RWPE1 (cell line): ENCODE results near the gene LBR.

Source experiments
- CTCF ChIA-PET: fragments of 350-600 bp; sonication (Branson Sonifier 250); formaldehyde crosslinking; extraction: SDS; loops from one replicate; lab custom pipeline; 2021; lab: Yijun Ruan, JAX
- POLR2A ChIA-PET: fragments of 400-600 bp; formaldehyde crosslinking; extraction: SDS; loops from one replicate; lab custom pipeline; 2020; ENCODE audit warnings: antibody characterized with exemption; ENCODE audit not compliant: low non-redundant PET; lab: Yijun Ruan, JAX
- DNase-seq: peaks from one replicate; pipeline ENCODE4 v3.0.0; 2012; ENCODE audit warnings: low spot score
- H3K27ac ChIP-seq: fragments of 450-650 bp; 2 replicates; pipeline ENCODE4 v1.5.1; 2017
- CTCF ChIP-seq: fragments of 450-650 bp; conservative IDR thresholded peaks from 2 replicates; pipeline ENCODE4 v1.5.1; 2017; ENCODE audit warnings: low read depth, mild to moderate bottlenecking

LBR gene

GRCh38 chr1:225427235-225428067, at the start of gene LBR:
Gene LBR (minus strand): TSS chr1:225428038. CDS start chr1:225424075, 3,963 bp downstream.
- H3K27ac ChIP-seq = peak within 1 kb of the TSS; percentile 94
- POLR2A ChIA-PET = interaction anchor here (0.6 kb wide), 1 partner anchor 496 kb away, joined by 4 read pairs; no protein-coding TSS in a partner anchor
- CTCF ChIA-PET = interaction anchor here (0.6 to 2.5 kb wide), 6 partner anchors 34 to 560 kb away, joined by 3 to 14 read pairs (median 4); no protein-coding TSS in a partner anchor
- no peak for TF ChIP-seq CTCF
- DNase-seq = peak; percentile 41

DNA sequence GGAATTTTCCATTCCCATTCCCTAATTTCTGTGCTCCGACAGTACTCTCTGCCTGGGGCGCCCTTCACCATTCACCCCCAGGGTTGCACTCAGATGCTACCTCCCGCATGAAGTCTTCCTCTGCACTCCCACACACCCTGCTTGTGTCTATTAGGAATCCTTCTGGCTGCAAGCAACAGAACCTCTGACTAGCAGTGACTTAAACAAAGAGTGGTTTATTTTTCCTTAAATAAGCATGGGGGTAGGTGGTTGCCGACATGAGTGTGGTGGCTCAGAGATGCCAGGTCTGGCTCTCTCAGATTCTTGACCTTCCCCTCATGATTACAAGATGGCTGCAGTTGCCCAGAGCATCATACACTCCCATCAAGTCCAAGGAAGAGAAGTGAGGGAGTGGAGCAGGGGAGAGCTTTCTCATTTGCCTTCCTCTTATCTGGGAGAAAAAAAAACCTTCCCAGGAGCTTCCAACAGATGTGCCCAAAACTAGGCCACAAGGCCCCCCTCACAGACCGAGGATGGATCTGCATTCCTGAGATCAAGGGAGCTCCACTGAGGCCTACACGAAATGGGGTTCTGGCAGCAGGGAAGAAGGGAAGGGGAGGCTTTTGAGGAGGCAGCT, 49.6 kb upstream of the LBR start:
- CTCF ChIA-PET = interaction anchor here (0.6 to 2.2 kb wide), 7 partner anchors 159 to 510 kb away, joined by 3 to 14 read pairs (median 3); partner anchors contain the start of gene SRP9
- POLR2A ChIA-PET = no interaction called here
- no peak overlapping the region for H3K27ac ChIP-seq
- TF ChIP-seq CTCF = no peak
- no peak for DNase-seq

- ChIA-PET POLR2A (no interaction called here), CTCF (interaction anchor here (0.5 to 2.4 kb wide), 7 partner anchors 9 to 503 kb away, joined by 3 to 20 read pairs (median 3); partner anchors contain the start of gene SRP9)
- no peak overlapping the region for H3K27ac ChIP-seq
- no peak for TF ChIP-seq CTCF
- no peak for DNase-seq
These were observed 48.7 kb upstream of the LBR start for GRCh38 chr1:225476538-225476988.

DNA sequence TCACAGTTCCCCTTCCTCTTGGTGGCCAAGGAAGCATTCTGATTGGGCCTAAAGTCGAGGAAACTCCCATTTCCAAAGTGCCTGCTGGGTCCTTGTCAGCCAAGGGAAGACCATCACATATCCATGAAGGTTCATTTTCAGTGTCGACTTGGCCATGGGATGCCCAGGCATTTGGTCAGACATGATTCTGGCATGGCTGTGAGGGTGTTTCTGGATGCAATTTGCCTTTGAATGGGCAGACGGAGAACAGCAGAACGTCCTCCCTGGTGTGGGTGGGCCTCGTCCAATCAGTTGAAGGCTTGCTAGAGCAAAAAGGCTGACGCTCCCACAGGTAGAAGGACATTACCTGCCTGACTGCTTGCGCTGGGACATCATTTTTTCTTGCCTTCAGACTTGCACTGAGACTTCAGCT, 48.3 kb upstream of the LBR start:
- TF ChIP-seq CTCF = no peak
- no peak overlapping the region for H3K27ac ChIP-seq
- ChIA-PET CTCF (interaction anchor here (0.6 to 2.4 kb wide), 12 partner anchors 10 to 511 kb away, joined by 3 to 38 read pairs (median 10); partner anchors contain the start of gene SRP9), POLR2A (no interaction called here)
- no peak for DNase-seq

GRCh38 chr1:225474986-225475820, 47.4 kb upstream of the LBR start:
- H3K27ac ChIP-seq = no peak overlapping the region
- CTCF ChIA-PET = interaction anchor here (0.5 to 2.4 kb wide), 101 partner anchors 8 to 727 kb away, joined by 3 to 38 read pairs (median 4); partner anchors contain the start of genes ENAH, LBR, PYCR2 and SRP9
- peak; percentile 100 for TF ChIP-seq CTCF
- peak; percentile 85 for DNase-seq
- POLR2A ChIA-PET = no interaction called here
